ENCODE measurements around the gene TOM1L2. TPM values are rescaled to one million over a fixed set of nuclear protein-coding genes. Genes with fewer than 3 reads are reported as not detected.

Gene TOM1L2
- total RNA-seq, 4 donors from 2014 or later = 119 to 555 (median 155) TPM

DNA sequence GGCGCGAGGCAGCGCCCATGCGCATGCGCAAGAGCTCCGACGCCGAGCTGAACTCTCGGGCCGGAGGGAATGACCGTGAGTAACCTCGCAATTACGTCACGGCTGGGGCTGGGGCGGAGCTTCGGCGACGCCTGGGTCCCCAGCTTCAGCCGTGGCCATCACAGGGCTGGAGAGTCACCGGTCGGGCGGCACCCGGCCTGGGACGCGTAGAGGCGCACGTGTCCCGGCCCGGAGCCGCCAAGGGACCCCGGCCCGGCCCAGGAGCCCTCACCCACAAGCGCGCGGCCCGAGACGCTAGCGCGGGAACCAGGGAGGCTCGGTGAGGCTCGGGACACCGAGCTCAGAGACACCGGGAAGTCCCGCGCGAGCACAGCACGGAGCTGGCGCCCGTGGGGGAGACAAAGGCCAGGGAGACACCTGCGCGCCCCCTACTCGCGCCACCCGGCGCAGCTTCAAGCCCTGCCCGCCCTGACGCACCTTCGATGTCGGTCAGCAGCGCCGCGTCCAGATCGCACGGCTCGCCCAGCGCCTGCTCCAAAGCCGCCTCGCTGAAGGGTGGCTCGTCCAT is 135.9 kb downstream of the TOM1L2 start:
- 0% methylated on average over 22 to 62 of the region's 69 CpGs for whole genome bisulfite sequencing, 2 donors
- intact Hi-C loops (cut with DNase I; ENCODE audit: low total_unique reads) = no loop called here
- DNase-seq (ENCODE audit: low spot score in 2 of 2) = peak; percentile 97 to 100
- H3K4me3 ChIP-seq (ENCODE audit: low read depth, poor library complexity, severe bottlenecking) = peak overlapping the region; percentile 77
- peak in 1 of 2 donors; percentile 91 for TF ChIP-seq POLR2A (IDR thresholded peaks at IDR 0.05)
- TF ChIP-seq CTCF (IDR thresholded peaks at IDR 0.05) = no peak

DNA sequence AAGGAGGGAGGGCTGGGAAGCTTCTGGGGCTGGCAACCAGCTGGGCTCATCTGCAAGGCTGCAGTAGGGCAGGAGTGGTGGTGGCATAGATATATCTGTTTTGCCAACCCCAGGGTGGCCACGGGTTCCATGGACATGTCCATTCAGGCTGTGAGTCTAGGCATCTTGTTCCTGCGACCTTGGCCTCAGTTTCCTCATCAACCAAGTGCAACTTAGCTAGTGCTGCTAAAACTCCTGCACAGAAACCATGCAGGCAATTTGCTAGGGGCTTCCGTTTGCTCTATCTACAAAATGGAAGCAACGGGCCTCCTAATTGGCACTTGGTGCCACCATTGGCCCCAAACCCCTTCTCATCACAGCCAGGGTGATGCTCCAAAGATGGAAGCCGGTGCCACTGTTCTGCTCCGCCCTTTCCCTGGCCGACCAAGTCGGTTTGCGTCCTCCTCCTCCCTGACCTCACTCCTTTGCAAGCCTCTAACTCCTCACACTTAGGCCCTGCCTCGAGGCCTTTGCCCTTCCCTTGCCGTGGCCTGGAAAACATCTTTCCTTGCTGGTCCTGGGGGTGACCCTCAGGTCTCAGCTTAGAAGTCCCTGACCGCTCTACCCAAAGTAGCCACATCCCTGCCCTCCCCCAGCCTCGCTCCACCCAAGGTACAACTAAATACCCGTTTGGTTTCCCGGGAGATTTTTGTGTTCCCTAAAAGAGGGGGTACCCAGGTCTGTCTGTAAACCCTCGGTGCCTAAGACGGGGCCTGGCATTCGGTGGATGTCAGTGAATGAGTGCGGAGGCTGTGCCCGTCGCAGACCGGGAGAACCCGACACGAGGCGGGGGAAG is 136.6 kb downstream of the TOM1L2 start:
- no peak overlapping the region for H3K4me3 ChIP-seq (ENCODE audit: low read depth, poor library complexity, severe bottlenecking)
- no peak for DNase-seq (ENCODE audit: low spot score in 2 of 2)
- TF ChIP-seq POLR2A (IDR thresholded peaks at IDR 0.05) (no peak), CTCF (IDR thresholded peaks at IDR 0.05) (no peak)
- intact Hi-C loops (cut with DNase I; ENCODE audit: low total_unique reads) = no loop called here
- 19 to 26% methylated on average over 25 of the region's 25 CpGs for WGBS, 2 donors

DNA sequence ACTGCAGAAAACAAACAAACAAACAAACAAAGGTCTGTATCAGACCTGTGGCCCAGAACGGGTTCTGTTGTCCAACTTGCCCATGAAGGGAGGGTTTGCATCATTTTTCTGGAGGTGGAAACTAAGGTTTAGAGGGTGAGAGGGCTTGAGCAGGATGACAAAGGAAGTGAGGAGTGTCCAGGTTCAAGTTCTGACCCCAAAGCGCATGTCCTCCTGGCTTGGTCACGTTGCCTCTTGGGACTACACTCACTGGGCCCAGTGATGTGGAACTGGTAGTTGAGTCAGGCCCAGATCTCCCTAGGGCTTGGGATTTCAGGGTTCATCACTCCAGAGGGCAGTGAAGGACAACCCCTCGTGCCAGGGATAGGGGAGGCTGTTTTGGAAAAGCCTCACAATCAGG is 137.2 kb downstream of the TOM1L2 start:
- H3K4me3 ChIP-seq (ENCODE audit: low read depth, poor library complexity, severe bottlenecking) = no peak overlapping the region
- DNase-seq (ENCODE audit: low spot score in 2 of 2) = no peak
- TF ChIP-seq POLR2A (IDR thresholded peaks at IDR 0.05) (no peak), CTCF (IDR thresholded peaks at IDR 0.05) (no peak)
- 63 to 82% methylated on average over 4 of the region's 4 CpGs for WGBS, 2 donors
- intact Hi-C loops (cut with DNase I; ENCODE audit: low total_unique reads) = no loop called here

DNA sequence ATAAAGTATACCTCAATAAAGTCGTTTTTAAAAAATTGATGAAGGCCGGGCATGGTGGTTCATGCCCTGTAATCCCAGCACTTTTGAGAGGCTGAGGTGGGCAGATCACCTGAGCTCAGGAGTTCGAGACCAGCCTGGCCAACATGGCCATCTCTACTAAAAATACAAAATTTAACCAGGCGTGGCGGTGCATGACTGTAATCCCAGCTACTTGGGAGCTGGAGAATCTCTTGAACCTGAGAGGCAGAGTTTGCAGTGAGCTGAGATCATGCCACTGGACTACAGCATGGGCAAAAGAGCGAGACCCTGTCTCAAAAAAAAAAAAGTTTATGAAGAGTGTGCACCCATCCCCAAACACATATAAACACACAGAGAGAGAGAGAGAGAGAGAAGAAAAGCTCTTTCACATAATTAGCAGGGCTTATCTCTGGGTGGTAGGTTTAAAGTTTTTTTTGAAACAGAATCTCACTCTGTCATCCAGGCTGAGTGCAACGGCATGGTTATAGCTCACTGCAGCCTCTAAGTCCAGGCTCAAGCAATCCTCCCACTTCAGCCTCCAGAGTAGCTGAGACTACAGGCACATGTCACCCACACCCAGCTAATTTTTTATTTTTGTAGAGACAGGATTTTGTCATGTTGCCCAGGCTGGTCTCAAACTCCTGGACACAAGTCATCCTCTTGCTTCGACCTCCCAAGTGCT is 138.4 kb downstream of the TOM1L2 start:
- H3K4me3 ChIP-seq (ENCODE audit: low read depth, poor library complexity, severe bottlenecking) = no peak overlapping the region
- no peak for DNase-seq (ENCODE audit: low spot score in 2 of 2)
- TF ChIP-seq POLR2A (IDR thresholded peaks at IDR 0.05) (no peak), CTCF (IDR thresholded peaks at IDR 0.05) (no peak)
- intact Hi-C loops (cut with DNase I; ENCODE audit: low total_unique reads) = no loop called here
- 82 to 84% methylated on average over 8 of the region's 8 CpGs for WGBS, 2 donors

DNA sequence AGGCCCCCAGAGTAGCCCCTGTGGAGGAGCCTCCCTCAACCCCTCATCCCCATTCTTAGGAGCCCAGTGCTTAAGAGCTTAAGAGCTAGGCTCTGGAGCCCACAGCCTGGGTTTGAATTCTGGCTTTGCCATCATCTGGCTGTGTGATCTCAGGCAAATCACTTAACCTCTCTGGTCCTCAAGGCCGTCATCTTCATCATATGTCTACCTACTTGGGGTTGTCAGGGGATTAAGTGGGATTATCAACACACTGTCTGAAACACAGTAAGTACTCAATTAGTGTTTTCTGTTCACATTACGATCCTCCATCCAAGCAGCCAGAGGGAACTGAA is 140.2 kb downstream of the TOM1L2 start:
- no peak for DNase-seq (ENCODE audit: low spot score in 2 of 2)
- 91 to 92% methylated on average over 2 of the region's 2 CpGs for WGBS, 2 donors
- intact Hi-C loops (cut with DNase I; ENCODE audit: low total_unique reads) = no loop called here
- no peak overlapping the region for H3K4me3 ChIP-seq (ENCODE audit: low read depth, poor library complexity, severe bottlenecking)
- no peak for TF ChIP-seq POLR2A (IDR thresholded peaks at IDR 0.05)
- no peak for TF ChIP-seq CTCF (IDR thresholded peaks at IDR 0.05)

Measured in lower leg skin (tissue), 4 donors.